ENCODE measurements around the gene ABTB1.

GRCh38 chr3:127628426-127628787, 44.3 kb upstream of the ABTB1 start:
- TF ChIP-seq CTCF (IDR thresholded peaks at IDR 0.05) = no peak
- no peak for TF ChIP-seq EZH2 (IDR thresholded peaks at IDR 0.05; ENCODE audit: borderline replicate concordance, insufficient read depth, low read depth, low read length, poor library complexity, severe bottlenecking)
